Osteoblast (primary cell): ENCODE results near the gene NEK6. TPM values are rescaled to one million over a fixed set of nuclear protein-coding genes. Genes with fewer than 3 reads are reported as not detected.

ENCODE experiments used
- DNase-seq: peaks from one replicate; pipeline ENCODE4 v3.0.0; 2011; ENCODE audit warnings: low spot score, mixed read lengths; ENCODE audit not compliant: insufficient read length; ENCODE audit errors: missing footprints
- H2AFZ ChIP-seq: 2 replicates; pipeline ENCODE4 v1.6.0; 2011; ENCODE audit warnings: mild to moderate bottlenecking, low read length
- H3K27ac ChIP-seq: 2 replicates; pipeline ENCODE4 v1.5.1; 2011; ENCODE audit warnings: mild to moderate bottlenecking, low read depth, low read length, moderate library complexity
- H3K27me3 ChIP-seq: 2 replicates; pipeline ENCODE4 v1.6.0; 2012; ENCODE audit warnings: mild to moderate bottlenecking, control low read depth, inconsistent platforms, low read length, moderate library complexity; ENCODE audit not compliant: insufficient read depth
- H3K36me3 ChIP-seq: 2 replicates; pipeline ENCODE4 v1.5.1; 2011; ENCODE audit warnings: mild to moderate bottlenecking, low read length, control low read depth, moderate library complexity; ENCODE audit not compliant: insufficient read depth
- H3K4me1 ChIP-seq: 2 replicates; pipeline ENCODE4 v1.5.1; 2011; ENCODE audit warnings: mild to moderate bottlenecking, low read length, control low read depth, moderate library complexity; ENCODE audit not compliant: insufficient read depth
- H3K4me2 ChIP-seq: 2 replicates; pipeline ENCODE4 v1.6.0; 2011; ENCODE audit warnings: mild to moderate bottlenecking, low read length; ENCODE audit not compliant: insufficient read depth
- H3K4me3 ChIP-seq: fragments of 200-600 bp; sonication (generic); 3 replicates; pipeline ENCODE4 v1.5.1; 2012; ENCODE audit warnings: mild to moderate bottlenecking, low read length, inconsistent platforms; ENCODE audit not compliant: insufficient read depth
- H3K79me2 ChIP-seq: 2 replicates; pipeline ENCODE4 v1.6.0; 2012; ENCODE audit warnings: mild to moderate bottlenecking, low read length, control low read depth, inconsistent platforms; ENCODE audit not compliant: insufficient read depth
- H3K9me3 ChIP-seq: 2 replicates; pipeline ENCODE4 v1.5.1; 2011; ENCODE audit warnings: low read depth, low read length, control low read depth
- H4K20me1 ChIP-seq: 2 replicates; pipeline ENCODE4 v1.6.0; 2012; ENCODE audit warnings: mild to moderate bottlenecking, low read length, control low read depth; ENCODE audit not compliant: insufficient read depth
- total RNA-seq: library from RNA; depleted of rRNA; stranded (reverse); fragments of >200 nt; gene quantifications from 2 replicates; pipeline ENCODE4 v1.2.3, GENCODE V29; 2012
- TF ChIP-seq, protein P1 (sequence below): IDR thresholded peaks from 2 replicates; pipeline ENCODE4 v1.5.1; 2011; ENCODE audit warnings: mild to moderate bottlenecking, low read depth, low read length, moderate library complexity; ENCODE audit errors: extremely low read depth

The NEK6 gene
- total RNA-seq, 1 donor, result 128 TPM

GRCh38 chr9:124274226-124274625 is 16.5 kb downstream of the NEK6 start:
- no peak overlapping the region for H2AFZ ChIP-seq
- H4K20me1 ChIP-seq, result peaks cover 80% of the 10 kb centered on the region
- peaks cover 64% of the 10 kb centered on the region for H3K36me3 ChIP-seq
- peaks cover 31% of the 10 kb centered on the region for H3K4me1 ChIP-seq
- H3K27ac ChIP-seq, result peak overlapping the region; percentile 48
- H3K9me3 ChIP-seq, result no peaks in the 10 kb centered on the region
- H3K4me2 ChIP-seq, result no peak overlapping the region
- H3K27me3 ChIP-seq, result no peaks in the 10 kb centered on the region
- no peak overlapping the region for H3K4me3 ChIP-seq
- TF ChIP-seq, protein P1, sequence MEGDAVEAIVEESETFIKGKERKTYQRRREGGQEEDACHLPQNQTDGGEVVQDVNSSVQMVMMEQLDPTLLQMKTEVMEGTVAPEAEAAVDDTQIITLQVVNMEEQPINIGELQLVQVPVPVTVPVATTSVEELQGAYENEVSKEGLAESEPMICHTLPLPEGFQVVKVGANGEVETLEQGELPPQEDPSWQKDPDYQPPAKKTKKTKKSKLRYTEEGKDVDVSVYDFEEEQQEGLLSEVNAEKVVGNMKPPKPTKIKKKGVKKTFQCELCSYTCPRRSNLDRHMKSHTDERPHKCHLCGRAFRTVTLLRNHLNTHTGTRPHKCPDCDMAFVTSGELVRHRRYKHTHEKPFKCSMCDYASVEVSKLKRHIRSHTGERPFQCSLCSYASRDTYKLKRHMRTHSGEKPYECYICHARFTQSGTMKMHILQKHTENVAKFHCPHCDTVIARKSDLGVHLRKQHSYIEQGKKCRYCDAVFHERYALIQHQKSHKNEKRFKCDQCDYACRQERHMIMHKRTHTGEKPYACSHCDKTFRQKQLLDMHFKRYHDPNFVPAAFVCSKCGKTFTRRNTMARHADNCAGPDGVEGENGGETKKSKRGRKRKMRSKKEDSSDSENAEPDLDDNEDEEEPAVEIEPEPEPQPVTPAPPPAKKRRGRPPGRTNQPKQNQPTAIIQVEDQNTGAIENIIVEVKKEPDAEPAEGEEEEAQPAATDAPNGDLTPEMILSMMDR, result no peak
- DNase-seq, result no peak
- H3K79me2 ChIP-seq, result peaks cover 99% of the 10 kb centered on the region

GRCh38 chr9:124274738-124275137 is 17.0 kb downstream of the NEK6 start:
- H3K36me3 ChIP-seq, result peaks cover 65% of the 10 kb centered on the region
- no peak overlapping the region for H3K4me3 ChIP-seq
- H2AFZ ChIP-seq, result no peak overlapping the region
- H3K4me1 ChIP-seq, result peaks cover 35% of the 10 kb centered on the region
- DNase-seq, result peak; percentile 72
- peak overlapping the region; percentile 43 for H3K27ac ChIP-seq
- H3K9me3 ChIP-seq, result no peaks in the 10 kb centered on the region
- TF ChIP-seq, protein P1, result no peak
- H3K4me2 ChIP-seq, result no peak overlapping the region
- H3K27me3 ChIP-seq, result no peaks in the 10 kb centered on the region
- peaks cover 85% of the 10 kb centered on the region for H4K20me1 ChIP-seq
- H3K79me2 ChIP-seq, result peaks cover 99% of the 10 kb centered on the region

DNA sequence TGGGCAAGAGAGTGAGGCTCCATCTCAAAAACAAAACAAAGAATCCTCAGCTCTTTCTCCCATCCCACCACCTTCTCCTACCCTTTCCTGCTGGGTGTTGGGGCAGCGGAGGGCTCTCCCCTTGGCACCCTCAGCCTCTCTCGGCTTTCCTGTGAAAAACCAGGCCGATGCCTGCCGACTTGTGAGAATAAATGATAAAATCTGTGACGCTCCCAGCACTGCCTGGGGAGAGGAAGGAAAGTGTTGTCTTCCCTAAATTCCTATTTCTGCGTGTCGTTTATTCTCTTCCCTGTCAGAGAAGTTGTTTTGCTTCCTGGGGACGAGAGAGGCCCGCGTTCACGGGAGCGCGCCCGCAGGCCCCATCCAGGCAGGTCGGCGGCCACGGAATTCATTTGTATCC is 19.7 kb downstream of the NEK6 start:
- Histone ChIP-seq H3K36me3 (peaks cover 53% of the 10 kb centered on the region), H3K79me2 (peaks cover 99% of the 10 kb centered on the region), H3K9me3 (no peaks in the 10 kb centered on the region), H3K4me1 (peaks cover 38% of the 10 kb centered on the region), H4K20me1 (peaks cover 64% of the 10 kb centered on the region), H3K4me2 (no peak overlapping the region), H3K27ac (no peak overlapping the region), H3K4me3 (no peak overlapping the region), H3K27me3 (no peaks in the 10 kb centered on the region), H2AFZ (no peak overlapping the region)
- DNase-seq, result no peak
- TF ChIP-seq, protein P1, result no peak

DNA sequence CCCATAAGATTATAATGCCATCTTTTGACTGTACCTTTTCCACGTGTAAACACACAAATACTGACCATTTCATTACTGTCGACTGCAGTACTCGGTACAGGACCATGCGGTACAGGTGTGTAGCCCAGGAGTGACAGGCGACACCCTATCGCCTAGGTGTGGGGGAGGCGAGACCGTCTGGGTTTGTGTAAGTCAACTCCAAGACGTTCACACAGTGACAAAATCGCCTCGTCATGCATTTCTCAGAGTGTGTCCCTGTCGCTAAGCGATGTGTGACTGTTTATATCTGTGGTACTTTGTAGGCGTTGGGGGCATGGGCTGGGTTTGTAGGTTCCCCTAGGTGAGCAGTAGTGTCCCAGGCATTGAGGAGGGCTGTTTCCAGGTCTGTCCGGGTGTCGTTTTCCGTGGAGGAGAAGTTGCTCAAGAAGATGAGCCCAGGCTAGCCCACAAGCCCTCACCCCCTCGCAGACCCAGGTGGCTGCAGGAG is 20.3 kb downstream of the NEK6 start:
- Histone ChIP-seq H3K27ac (peak overlapping the region; percentile 62), H3K4me2 (no peak overlapping the region), H3K36me3 (peaks cover 46% of the 10 kb centered on the region), H3K27me3 (no peaks in the 10 kb centered on the region), H3K4me3 (no peak overlapping the region), H3K9me3 (no peaks in the 10 kb centered on the region), H3K79me2 (peaks cover 99% of the 10 kb centered on the region), H2AFZ (no peak overlapping the region), H3K4me1 (peaks cover 42% of the 10 kb centered on the region), H4K20me1 (peaks cover 57% of the 10 kb centered on the region)
- no peak for DNase-seq
- TF ChIP-seq, protein P1, result no peak
